ENCODE data around the gene DCAF5. TPM values are rescaled to one million over a fixed set of nuclear protein-coding genes. Genes with fewer than 3 reads are reported as not detected.

Gene DCAF5
- total and polyA plus RNA-seq, 3 experiments from 2014 or later, result 31.2 to 91.7 (median 32.9) TPM

DNA sequence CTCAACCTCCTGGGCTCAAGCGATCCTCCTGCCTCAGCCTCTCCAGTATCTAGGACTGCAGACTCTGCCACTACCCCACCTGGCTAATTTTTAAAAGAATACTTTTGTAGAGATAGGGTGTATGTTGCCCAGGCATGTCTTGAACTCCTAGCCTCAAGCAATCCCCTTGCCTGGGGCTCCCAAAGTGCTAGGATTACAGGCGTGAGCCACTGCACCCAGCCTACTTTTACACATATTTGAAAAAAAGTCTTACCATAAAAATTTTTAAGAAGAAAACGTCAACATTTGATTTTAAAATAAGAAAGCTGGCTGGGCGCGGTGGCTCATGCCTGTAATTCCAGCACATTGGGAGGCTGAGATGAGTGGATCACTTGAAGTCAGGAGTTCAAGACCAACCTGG is 46.5 kb downstream of the DCAF5 start:
- peaks cover 4 to 17% (median 6%) of the 10 kb centered on the region in 3 donors for H3K4me1 Mint-ChIP-seq
- peaks cover 19% of the 10 kb centered on the region for H3K36me3 ChIP-seq (ENCODE audit: insufficient read depth, low read length)

DNA sequence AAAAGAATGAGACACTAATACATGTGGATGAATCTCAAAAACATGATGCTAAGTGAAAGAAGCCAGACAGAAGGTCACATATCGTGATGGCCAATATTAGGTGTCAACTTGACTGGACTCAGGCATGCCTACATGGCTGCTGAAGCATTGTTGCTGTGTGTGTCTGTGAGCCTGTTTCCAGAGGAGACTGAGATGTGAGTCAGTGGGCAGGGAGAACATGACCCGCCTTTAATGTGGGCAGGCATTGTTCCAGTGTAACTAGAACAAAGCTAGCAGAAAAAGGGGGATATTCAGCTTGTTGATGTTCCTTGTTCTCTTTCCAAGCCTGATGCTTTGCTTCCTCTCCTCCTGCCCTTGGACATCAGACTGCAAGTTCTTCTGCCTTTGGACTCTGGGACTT is 47.6 kb downstream of the DCAF5 start:
- peaks cover 0 to 57% (median 14%) of the 10 kb centered on the region in 3 donors for H3K36me3 Mint-ChIP-seq
- peaks cover 19% of the 10 kb centered on the region for H3K36me3 ChIP-seq (ENCODE audit: insufficient read depth, low read length)
- POLR2A ChIA-PET, result no interaction called here

More for the DNA sequence above, 46.5 kb downstream of the DCAF5 start:
- peaks cover 5 to 65% (median 16%) of the 10 kb centered on the region in 3 donors for H3K36me3 Mint-ChIP-seq
- CTCF ChIA-PET, result interaction anchor here (1.5 to 2.1 kb wide), 2 partner anchors 195 to 243 kb away, joined by 6 to 8 read pairs; no protein-coding TSS in a partner anchor
- no peaks in the 10 kb centered on the region for H3K9me3 Mint-ChIP-seq
- no peaks in the 10 kb centered on the region for H3K27me3 ChIP-seq (ENCODE audit: insufficient read depth, low read length, poor library complexity, severe bottlenecking)
- H3K27ac ChIP-seq (ENCODE audit: low read depth, low read length), result no peak overlapping the region
- no peak overlapping the region for H3K4me3 ChIP-seq (ENCODE audit: low read length)
- no peaks in the 10 kb centered on the region for H3K4me1 ChIP-seq (ENCODE audit: insufficient read depth, low read length)
- no peak overlapping the region for H3K4me3 Mint-ChIP-seq
- no peak for DNase-seq
- no peaks in the 10 kb centered on the region for H3K27me3 Mint-ChIP-seq
- no peaks in the 10 kb centered on the region for H3K9me3 ChIP-seq (ENCODE audit: low read length)
- H3K27ac Mint-ChIP-seq, result no peak overlapping the region
- POLR2A ChIA-PET, result no interaction called here

DNA sequence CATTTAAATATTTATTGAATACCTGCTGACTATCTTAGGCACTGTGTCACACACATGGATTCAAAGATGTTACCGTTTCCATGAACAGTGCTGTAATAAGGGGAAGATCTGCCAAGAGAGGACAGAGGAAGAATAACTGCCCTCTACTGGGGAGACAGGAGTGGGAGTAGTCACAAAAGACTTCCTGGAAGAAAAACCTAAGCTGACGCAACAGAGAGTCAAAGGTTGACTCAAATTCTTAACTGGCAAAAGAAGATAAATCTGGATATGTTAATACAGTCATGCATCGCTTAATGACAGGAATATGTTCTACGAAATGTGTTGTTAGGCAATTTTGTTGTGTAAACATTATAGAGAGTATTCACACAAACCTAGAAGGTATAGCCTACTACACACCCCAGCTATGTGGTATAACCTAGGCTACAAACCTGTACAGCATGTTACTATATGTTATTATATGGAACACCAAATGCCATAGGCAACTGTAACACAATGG is 51.5 kb downstream of the DCAF5 start:
- CTCF ChIA-PET, result no interaction called here
- Histone ChIP-seq H3K9me3 (ENCODE audit: low read length) (no peaks in the 10 kb centered on the region), H3K4me3 (ENCODE audit: low read length) (no peak overlapping the region), H3K4me1 (ENCODE audit: insufficient read depth, low read length) (no peaks in the 10 kb centered on the region), H3K27ac (ENCODE audit: low read depth, low read length) (no peak overlapping the region), H3K36me3 (ENCODE audit: insufficient read depth, low read length) (peaks cover 20% of the 10 kb centered on the region), H3K27me3 (ENCODE audit: insufficient read depth, low read length, poor library complexity, severe bottlenecking) (no peaks in the 10 kb centered on the region)
- H3K4me3 Mint-ChIP-seq, result no peak overlapping the region
- H3K9me3 Mint-ChIP-seq, result no peaks in the 10 kb centered on the region
- DNase-seq, result no peak
- peaks cover 10 to 31% (median 25%) of the 10 kb centered on the region in 3 donors for H3K4me1 Mint-ChIP-seq
- H3K27me3 Mint-ChIP-seq, result no peaks in the 10 kb centered on the region
- POLR2A ChIA-PET, result no interaction called here
- peaks cover 0 to 54% (median 7%) of the 10 kb centered on the region in 3 donors for H3K36me3 Mint-ChIP-seq
- peak overlapping the region in 3 of 8 donors; percentile 0 to 76 (median 29) for H3K27ac Mint-ChIP-seq

More for the DNA sequence above, 47.6 kb downstream of the DCAF5 start:
- no peak overlapping the region for H3K4me3 Mint-ChIP-seq
- DNase-seq, result no peak
- Histone ChIP-seq H3K9me3 (ENCODE audit: low read length) (no peaks in the 10 kb centered on the region), H3K27ac (ENCODE audit: low read depth, low read length) (no peak overlapping the region), H3K4me3 (ENCODE audit: low read length) (no peak overlapping the region), H3K27me3 (ENCODE audit: insufficient read depth, low read length, poor library complexity, severe bottlenecking) (no peaks in the 10 kb centered on the region), H3K4me1 (ENCODE audit: insufficient read depth, low read length) (no peaks in the 10 kb centered on the region)
- H3K27ac Mint-ChIP-seq, result no peak overlapping the region
- CTCF ChIA-PET, result no interaction called here
- H3K27me3 Mint-ChIP-seq, result no peaks in the 10 kb centered on the region
- no peaks in the 10 kb centered on the region for H3K9me3 Mint-ChIP-seq
- H3K4me1 Mint-ChIP-seq, result peaks cover 6 to 20% (median 10%) of the 10 kb centered on the region in 3 donors

DNA sequence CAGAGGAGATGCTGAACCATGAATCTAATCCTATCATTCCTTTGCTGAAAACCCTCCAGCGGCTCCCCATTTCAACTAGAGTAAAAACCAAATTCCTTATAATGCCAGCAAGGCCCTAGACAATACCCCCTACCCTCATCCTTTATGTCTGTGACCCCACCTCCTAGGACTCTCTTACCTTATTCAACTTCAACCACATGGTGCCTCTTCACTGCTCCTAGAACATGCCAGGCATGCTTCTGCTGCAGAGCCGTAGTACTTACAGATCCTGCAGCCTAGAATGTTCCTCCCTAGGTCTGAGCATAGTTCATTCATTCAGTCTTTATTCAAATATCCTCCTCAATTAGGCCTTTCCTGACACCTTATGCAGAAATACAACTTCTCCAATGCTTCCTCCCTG is 54.9 kb downstream of the DCAF5 start:
- POLR2A ChIA-PET, result interaction anchor here (0.7 kb wide), 1 partner anchor 670 kb away, joined by 6 read pairs; no protein-coding TSS in a partner anchor
- Mint-ChIP-seq H3K9me3 (no peaks in the 10 kb centered on the region), H3K4me3 (no peak overlapping the region), H3K27me3 (no peaks in the 10 kb centered on the region), H3K4me1 (peaks cover 16 to 54% (median 40%) of the 10 kb centered on the region in 3 donors), H3K36me3 (peaks cover 0 to 61% (median 10%) of the 10 kb centered on the region in 3 donors), H3K27ac (peak overlapping the region in 3 of 8 donors; percentile 9 to 81 (median 47))
- Histone ChIP-seq H3K9me3 (ENCODE audit: low read length) (no peaks in the 10 kb centered on the region), H3K36me3 (ENCODE audit: insufficient read depth, low read length) (peaks cover 6% of the 10 kb centered on the region), H3K4me3 (ENCODE audit: low read length) (no peak overlapping the region), H3K27me3 (ENCODE audit: insufficient read depth, low read length, poor library complexity, severe bottlenecking) (no peaks in the 10 kb centered on the region), H3K27ac (ENCODE audit: low read depth, low read length) (no peak overlapping the region), H3K4me1 (ENCODE audit: insufficient read depth, low read length) (no peaks in the 10 kb centered on the region)
- CTCF ChIA-PET, result no interaction called here
- no peak for DNase-seq

DNA sequence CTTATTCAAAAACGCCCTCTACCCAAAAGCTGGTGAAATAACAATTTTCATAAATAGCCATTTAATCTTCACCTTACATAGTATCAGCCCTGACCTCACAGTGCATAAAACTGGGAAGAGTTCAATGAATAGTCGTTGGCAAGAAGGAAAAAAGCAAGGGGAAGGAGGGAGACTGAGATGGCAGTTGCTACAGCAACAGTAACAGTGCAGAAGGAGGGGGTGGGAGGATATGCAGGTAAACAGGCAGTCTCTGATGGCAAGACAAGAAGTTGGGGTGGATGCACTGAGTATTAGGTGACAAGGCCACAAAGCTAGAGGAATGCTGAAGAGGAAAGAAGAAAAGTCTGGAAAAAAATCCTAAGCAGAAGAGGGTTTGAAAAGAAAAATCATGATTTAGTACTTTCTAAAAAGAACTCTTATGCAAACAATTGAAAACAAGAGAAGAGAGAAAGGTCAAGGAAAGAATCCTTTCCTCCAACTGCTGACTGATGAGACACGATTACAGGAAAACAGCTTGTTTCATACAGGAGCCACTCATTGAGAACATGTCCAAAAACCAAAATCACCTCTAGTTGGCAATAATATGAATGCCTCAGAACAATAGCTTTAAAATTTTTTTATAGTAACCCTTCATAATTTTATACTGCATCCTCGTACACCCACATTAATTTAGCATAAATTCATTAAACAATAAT is 56.0 kb downstream of the DCAF5 start:
- no peak for DNase-seq
- H3K27me3 ChIP-seq (ENCODE audit: insufficient read depth, low read length, poor library complexity, severe bottlenecking), result no peaks in the 10 kb centered on the region
- H3K4me3 ChIP-seq (ENCODE audit: low read length), result no peak overlapping the region
- H3K27me3 Mint-ChIP-seq, result no peaks in the 10 kb centered on the region
- peaks cover 6% of the 10 kb centered on the region for H3K36me3 ChIP-seq (ENCODE audit: insufficient read depth, low read length)
- H3K9me3 Mint-ChIP-seq, result no peaks in the 10 kb centered on the region
- POLR2A ChIA-PET, result no interaction called here
- H3K9me3 ChIP-seq (ENCODE audit: low read length), result no peaks in the 10 kb centered on the region
- no peak overlapping the region for H3K4me3 Mint-ChIP-seq
- peak overlapping the region in 4 of 8 donors; percentile 6 to 35 (median 26) for H3K27ac Mint-ChIP-seq
- H3K4me1 Mint-ChIP-seq, result peaks cover 14 to 56% (median 44%) of the 10 kb centered on the region in 3 donors
- CTCF ChIA-PET, result interaction anchor here (1.4 kb wide), 1 partner anchor 34 kb away, joined by 3 read pairs; no protein-coding TSS in a partner anchor
- no peaks in the 10 kb centered on the region for H3K4me1 ChIP-seq (ENCODE audit: insufficient read depth, low read length)
- H3K27ac ChIP-seq (ENCODE audit: low read depth, low read length), result no peak overlapping the region
- H3K36me3 Mint-ChIP-seq, result peaks cover 0 to 63% (median 12%) of the 10 kb centered on the region in 3 donors

DNA sequence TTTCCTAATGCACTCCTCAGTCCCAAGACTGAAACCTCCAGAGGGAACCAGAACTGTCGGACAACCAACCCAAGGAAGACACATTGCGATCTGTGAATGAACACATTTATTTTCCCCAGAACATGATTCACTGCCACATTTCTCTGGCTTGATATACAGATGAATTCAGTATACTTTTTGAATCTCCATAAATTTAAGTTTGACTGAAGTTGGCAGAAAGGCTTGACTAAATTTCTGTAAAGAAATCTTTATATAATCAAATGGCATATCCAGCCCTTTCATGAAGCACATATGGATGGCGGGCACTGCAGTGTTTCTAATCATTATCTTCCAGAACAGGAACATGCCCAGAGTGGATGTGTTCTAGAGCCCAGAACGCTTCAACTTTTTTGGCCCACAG is 56.7 kb downstream of the DCAF5 start:
- H3K27me3 ChIP-seq (ENCODE audit: insufficient read depth, low read length, poor library complexity, severe bottlenecking), result no peaks in the 10 kb centered on the region
- POLR2A ChIA-PET, result no interaction called here
- Mint-ChIP-seq H3K27me3 (no peaks in the 10 kb centered on the region), H3K36me3 (peaks cover 0 to 65% (median 16%) of the 10 kb centered on the region in 3 donors), H3K4me1 (peaks cover 16 to 55% (median 42%) of the 10 kb centered on the region in 3 donors), H3K27ac (peak overlapping the region in 1 of 8 donors; percentile 18), H3K9me3 (no peaks in the 10 kb centered on the region), H3K4me3 (no peak overlapping the region)
- H3K9me3 ChIP-seq (ENCODE audit: low read length), result no peaks in the 10 kb centered on the region
- no peak for DNase-seq
- CTCF ChIA-PET, result interaction anchor here (1.4 kb wide), 1 partner anchor 34 kb away, joined by 3 read pairs; no protein-coding TSS in a partner anchor
- no peaks in the 10 kb centered on the region for H3K4me1 ChIP-seq (ENCODE audit: insufficient read depth, low read length)
- no peak overlapping the region for H3K4me3 ChIP-seq (ENCODE audit: low read length)
- no peak overlapping the region for H3K27ac ChIP-seq (ENCODE audit: low read depth, low read length)
- H3K36me3 ChIP-seq (ENCODE audit: insufficient read depth, low read length), result peaks cover 13% of the 10 kb centered on the region

DNA sequence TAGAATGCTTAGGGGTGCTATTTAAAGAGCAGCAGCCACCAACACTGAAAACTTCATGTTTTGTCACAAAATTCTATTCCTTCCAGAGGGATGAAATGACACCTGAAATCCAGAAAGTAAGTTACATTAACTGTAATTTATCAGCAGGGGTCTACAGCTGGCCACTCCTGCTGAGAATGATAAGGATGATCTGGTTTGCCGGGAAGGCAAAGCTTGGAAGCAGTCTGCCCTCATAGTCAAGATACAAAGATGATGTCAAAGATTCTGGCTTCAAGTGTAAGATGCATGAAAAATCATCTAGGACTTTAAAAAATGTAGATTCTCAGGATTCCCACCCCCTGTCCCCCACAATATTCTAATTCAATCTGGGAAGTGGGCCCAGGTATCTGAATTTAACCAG is 58.4 kb downstream of the DCAF5 start:
- no peak for DNase-seq
- H3K36me3 ChIP-seq (ENCODE audit: insufficient read depth, low read length), result peaks cover 31% of the 10 kb centered on the region
- Mint-ChIP-seq H3K4me3 (no peak overlapping the region), H3K27me3 (no peaks in the 10 kb centered on the region), H3K36me3 (peaks cover 0 to 80% (median 17%) of the 10 kb centered on the region in 3 donors), H3K9me3 (no peaks in the 10 kb centered on the region), H3K27ac (peak overlapping the region in 7 of 8 donors; percentile 13 to 90 (median 52)), H3K4me1 (peaks cover 17 to 55% (median 39%) of the 10 kb centered on the region in 3 donors)
- CTCF ChIA-PET, result interaction anchor here (0.6 to 1.2 kb wide), 2 partner anchors 15 to 183 kb away, joined by 3 to 4 read pairs; no protein-coding TSS in a partner anchor
- H3K4me1 ChIP-seq (ENCODE audit: insufficient read depth, low read length), result no peaks in the 10 kb centered on the region
- POLR2A ChIA-PET, result no interaction called here
- no peak overlapping the region for H3K4me3 ChIP-seq (ENCODE audit: low read length)
- H3K9me3 ChIP-seq (ENCODE audit: low read length), result no peaks in the 10 kb centered on the region
- H3K27me3 ChIP-seq (ENCODE audit: insufficient read depth, low read length, poor library complexity, severe bottlenecking), result no peaks in the 10 kb centered on the region
- no peak overlapping the region for H3K27ac ChIP-seq (ENCODE audit: low read depth, low read length)
